HL-60 (cell line): ENCODE results near the gene CPSF2.

ENCODE experiments used
- DNase-seq, 2 experiments: peaks; one replicate each; pipeline ENCODE4 v3.0.0-alpha.2; 2010 to 2020; ENCODE audit warnings: low read depth in 1 of 2, low spot score in 1 of 2
- H3K27ac ChIP-seq: fragments of 250-450 bp; sonication (Bioruptor Pico); replicated peaks from 2 replicates; pipeline ENCODE4 v1.5.1; 2020; ENCODE audit warnings: mild to moderate bottlenecking, moderate library complexity
- H3K27me3 ChIP-seq: fragments of 250-450 bp; sonication (Bioruptor Pico); 2 replicates; pipeline ENCODE4 v1.5.1; 2021; ENCODE audit warnings: mild to moderate bottlenecking, moderate library complexity; ENCODE audit not compliant: insufficient read depth, poor library complexity, severe bottlenecking
- H3K4me3 ChIP-seq: replicated peaks from 2 replicates; pipeline ENCODE4 v1.5.1; 2011; ENCODE audit warnings: mild to moderate bottlenecking, control low read depth, low read length; ENCODE audit not compliant: insufficient read depth
- CTCF ChIP-seq: IDR thresholded peaks from one replicate; pipeline ENCODE4 v1.5.1; 2011; ENCODE audit warnings: low read length, control low read depth, inconsistent platforms; ENCODE audit not compliant: insufficient read depth
- GABPA ChIP-seq: IDR thresholded peaks from 2 replicates; pipeline ENCODE4 v1.6.1; 2012; ENCODE audit warnings: low read depth
- POLR2AphosphoS5 ChIP-seq: IDR thresholded peaks from 2 replicates; pipeline ENCODE4 v1.6.1; 2012; ENCODE audit warnings: low read depth
- SPI1 ChIP-seq: IDR thresholded peaks from 2 replicates; pipeline ENCODE4 v1.6.1; 2012; ENCODE audit warnings: low read depth, mild to moderate bottlenecking, borderline replicate concordance
- long read RNA-seq: library from polyadenylated mRNA; unstranded; transcript quantifications from one replicate; pipeline ENCODE4 v2.0.0, GENCODE V29; 2020
- TF ChIP-seq, protein P1 (sequence below): IDR thresholded peaks from 2 replicates; pipeline ENCODE4 v1.6.1; 2012; ENCODE audit warnings: low read depth; ENCODE audit not compliant: insufficient replicate concordance

The CPSF2 gene
- long read RNA-seq, full-length matches to known transcripts: 138 of 203 reads
- long read RNA-seq, partial matches to known transcripts: 53 of 203 reads
- long read RNA-seq, other reads (novel, unspliced or antisense): 12 of 203 reads

DNA sequence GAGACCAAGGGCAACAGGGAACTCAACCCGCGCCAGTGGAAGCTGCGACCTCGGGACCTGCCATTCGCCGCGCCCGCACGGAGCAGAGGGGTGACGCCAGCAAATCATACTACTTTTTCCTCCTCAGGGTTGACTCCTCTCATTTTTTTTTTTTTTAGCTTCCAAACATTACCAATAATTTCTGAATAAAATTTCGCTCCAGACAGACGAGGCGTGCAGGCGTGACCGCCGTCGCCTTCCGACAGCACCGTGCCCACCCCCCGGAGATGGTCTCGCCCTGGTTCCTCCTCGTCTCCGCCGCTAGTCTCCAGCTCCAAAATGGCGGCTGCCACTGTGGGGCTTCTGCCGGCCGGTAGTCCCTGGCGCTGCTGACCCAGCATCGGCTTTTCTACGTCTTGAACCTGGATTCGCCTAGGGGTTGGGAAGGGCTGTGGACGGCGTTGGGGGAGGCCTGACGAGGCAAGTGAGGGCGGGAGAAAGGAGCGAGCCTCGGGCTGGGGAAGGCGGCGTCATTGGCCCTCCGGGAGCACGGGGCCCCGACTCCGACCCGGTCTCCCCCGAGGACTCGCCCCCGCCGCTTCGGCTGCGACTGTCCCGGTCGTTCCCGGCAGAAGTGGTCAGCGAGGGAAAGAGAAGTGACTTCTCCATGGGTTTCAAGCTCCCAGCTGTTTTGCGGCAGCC, at the start of gene CPSF2, which contains the start of gene NDUFB1:
Gene CPSF2 (plus strand): TSS at position 300 of the 681 bp plus-strand sequence. CDS start 9,016 bp downstream, outside the sequence.
Gene NDUFB1 (minus strand): TSS at position 37 of the 681 bp plus-strand sequence. CDS start 4,069 bp downstream, outside the sequence.
- H3K27me3 ChIP-seq: no peaks in the 10 kb centered on the region
- H3K4me3 ChIP-seq: peak within 1 kb of the TSS; percentile 81
- TF ChIP-seq, protein P1, sequence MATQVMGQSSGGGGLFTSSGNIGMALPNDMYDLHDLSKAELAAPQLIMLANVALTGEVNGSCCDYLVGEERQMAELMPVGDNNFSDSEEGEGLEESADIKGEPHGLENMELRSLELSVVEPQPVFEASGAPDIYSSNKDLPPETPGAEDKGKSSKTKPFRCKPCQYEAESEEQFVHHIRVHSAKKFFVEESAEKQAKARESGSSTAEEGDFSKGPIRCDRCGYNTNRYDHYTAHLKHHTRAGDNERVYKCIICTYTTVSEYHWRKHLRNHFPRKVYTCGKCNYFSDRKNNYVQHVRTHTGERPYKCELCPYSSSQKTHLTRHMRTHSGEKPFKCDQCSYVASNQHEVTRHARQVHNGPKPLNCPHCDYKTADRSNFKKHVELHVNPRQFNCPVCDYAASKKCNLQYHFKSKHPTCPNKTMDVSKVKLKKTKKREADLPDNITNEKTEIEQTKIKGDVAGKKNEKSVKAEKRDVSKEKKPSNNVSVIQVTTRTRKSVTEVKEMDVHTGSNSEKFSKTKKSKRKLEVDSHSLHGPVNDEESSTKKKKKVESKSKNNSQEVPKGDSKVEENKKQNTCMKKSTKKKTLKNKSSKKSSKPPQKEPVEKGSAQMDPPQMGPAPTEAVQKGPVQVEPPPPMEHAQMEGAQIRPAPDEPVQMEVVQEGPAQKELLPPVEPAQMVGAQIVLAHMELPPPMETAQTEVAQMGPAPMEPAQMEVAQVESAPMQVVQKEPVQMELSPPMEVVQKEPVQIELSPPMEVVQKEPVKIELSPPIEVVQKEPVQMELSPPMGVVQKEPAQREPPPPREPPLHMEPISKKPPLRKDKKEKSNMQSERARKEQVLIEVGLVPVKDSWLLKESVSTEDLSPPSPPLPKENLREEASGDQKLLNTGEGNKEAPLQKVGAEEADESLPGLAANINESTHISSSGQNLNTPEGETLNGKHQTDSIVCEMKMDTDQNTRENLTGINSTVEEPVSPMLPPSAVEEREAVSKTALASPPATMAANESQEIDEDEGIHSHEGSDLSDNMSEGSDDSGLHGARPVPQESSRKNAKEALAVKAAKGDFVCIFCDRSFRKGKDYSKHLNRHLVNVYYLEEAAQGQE: peak; percentile 76
- no peak for TF ChIP-seq CTCF
- TF ChIP-seq SPI1: peak; percentile 8; the same call in 1 of the 2 replicates
- TF ChIP-seq GABPA: no peak
- peak; percentile 93 for TF ChIP-seq POLR2AphosphoS5
- H3K27ac ChIP-seq: peak within 1 kb of the TSS; percentile 99
- DNase-seq: peak; percentile 62 to 84

- H3K27ac ChIP-seq: no peak overlapping the region
- DNase-seq: peak in 1 of 2 experiments; percentile 18
- no peak for TF ChIP-seq GABPA
- TF ChIP-seq POLR2AphosphoS5: no peak
- TF ChIP-seq, protein P1: no peak
- TF ChIP-seq SPI1: no peak
- TF ChIP-seq CTCF: no peak
- H3K4me3 ChIP-seq: no peak overlapping the region
- H3K27me3 ChIP-seq: no peaks in the 10 kb centered on the region
Observed at GRCh38 chr14:92074555-92074954, 47.2 kb upstream of the CPSF2 start.

- no peak overlapping the region for H3K4me3 ChIP-seq
- no peak for DNase-seq
- H3K27ac ChIP-seq: no peak overlapping the region
- no peaks in the 10 kb centered on the region for H3K27me3 ChIP-seq
- TF ChIP-seq, protein P1: no peak
- TF ChIP-seq POLR2AphosphoS5: no peak
- TF ChIP-seq CTCF: no peak
- TF ChIP-seq GABPA: no peak
Observed at GRCh38 chr14:92088494-92088893, 33.3 kb upstream of the CPSF2 start.
